ENCODE results near the gene LIPG. TPM values are rescaled to one million over a fixed set of nuclear protein-coding genes. Genes with fewer than 3 reads are reported as not detected.
"Not testable (repeated sequence)": the region's sequence is repeated elsewhere in the genome, so short reads cannot be mapped to it uniquely, and the experiment has no call there.

LIPG gene
- total RNA-seq, 4 donors from 2014 or later, result 0.06 to 11.9 (median 1.3) TPM; not detected in 1

- no peaks in the 10 kb centered on the region for H3K4me1 ChIP-seq
- no peak for DNase-seq (ENCODE audit: extremely low spot score)
- H3K36me3 ChIP-seq, result no peaks in the 10 kb centered on the region
- no peak overlapping the region for H3K27ac ChIP-seq (replicated peaks in 1 of 4)
- no peak overlapping the region for H3K4me3 ChIP-seq
- TF ChIP-seq, protein P1, sequence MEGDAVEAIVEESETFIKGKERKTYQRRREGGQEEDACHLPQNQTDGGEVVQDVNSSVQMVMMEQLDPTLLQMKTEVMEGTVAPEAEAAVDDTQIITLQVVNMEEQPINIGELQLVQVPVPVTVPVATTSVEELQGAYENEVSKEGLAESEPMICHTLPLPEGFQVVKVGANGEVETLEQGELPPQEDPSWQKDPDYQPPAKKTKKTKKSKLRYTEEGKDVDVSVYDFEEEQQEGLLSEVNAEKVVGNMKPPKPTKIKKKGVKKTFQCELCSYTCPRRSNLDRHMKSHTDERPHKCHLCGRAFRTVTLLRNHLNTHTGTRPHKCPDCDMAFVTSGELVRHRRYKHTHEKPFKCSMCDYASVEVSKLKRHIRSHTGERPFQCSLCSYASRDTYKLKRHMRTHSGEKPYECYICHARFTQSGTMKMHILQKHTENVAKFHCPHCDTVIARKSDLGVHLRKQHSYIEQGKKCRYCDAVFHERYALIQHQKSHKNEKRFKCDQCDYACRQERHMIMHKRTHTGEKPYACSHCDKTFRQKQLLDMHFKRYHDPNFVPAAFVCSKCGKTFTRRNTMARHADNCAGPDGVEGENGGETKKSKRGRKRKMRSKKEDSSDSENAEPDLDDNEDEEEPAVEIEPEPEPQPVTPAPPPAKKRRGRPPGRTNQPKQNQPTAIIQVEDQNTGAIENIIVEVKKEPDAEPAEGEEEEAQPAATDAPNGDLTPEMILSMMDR (IDR thresholded peaks at IDR 0.05), result no peak
- TF ChIP-seq POLR2A (IDR thresholded peaks at IDR 0.05; ENCODE audit: low read depth) (no peak), EP300 (IDR thresholded peaks at IDR 0.05) (no peak), POLR2AphosphoS5 (IDR thresholded peaks at IDR 0.05) (no peak)
- WGBS, result 63% methylated on average over 1 of the region's 1 CpG
- no peaks in the 10 kb centered on the region for H3K9me3 ChIP-seq
- H3K27me3 ChIP-seq, result no peaks in the 10 kb centered on the region
- intact Hi-C loops (cut with DNase I), result no loop called here
Observed at GRCh38 chr18:49580279-49580678, 18.4 kb downstream of the LIPG start.

DNA sequence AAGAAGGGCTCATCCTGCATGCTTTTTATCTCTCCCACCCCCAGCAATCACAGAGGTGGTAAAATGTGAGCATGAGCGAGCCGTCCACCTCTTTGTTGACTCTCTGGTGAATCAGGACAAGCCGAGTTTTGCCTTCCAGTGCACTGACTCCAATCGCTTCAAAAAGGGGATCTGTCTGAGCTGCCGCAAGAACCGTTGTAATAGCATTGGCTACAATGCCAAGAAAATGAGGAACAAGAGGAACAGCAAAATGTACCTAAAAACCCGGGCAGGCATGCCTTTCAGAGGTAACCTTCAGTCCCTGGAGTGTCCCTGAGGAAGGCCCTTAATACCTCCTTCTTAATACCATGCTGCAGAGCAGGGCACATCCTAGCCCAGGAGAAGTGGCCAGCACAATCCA lies 19.5 kb downstream of the LIPG start:
- DNase-seq (ENCODE audit: extremely low spot score), result no peak
- intact Hi-C loops (cut with DNase I), result no loop called here
- Histone ChIP-seq H3K27me3 (no peaks in the 10 kb centered on the region), H3K4me1 (no peaks in the 10 kb centered on the region), H3K9me3 (no peaks in the 10 kb centered on the region), H3K27ac (replicated peaks in 1 of 4) (no peak overlapping the region), H3K4me3 (no peak overlapping the region), H3K36me3 (no peaks in the 10 kb centered on the region)
- WGBS, result 78% methylated on average over 7 of the region's 7 CpGs
- no peak for TF ChIP-seq EP300 (IDR thresholded peaks at IDR 0.05)
- TF ChIP-seq, protein P1 (IDR thresholded peaks at IDR 0.05), result no peak
- TF ChIP-seq POLR2A (IDR thresholded peaks at IDR 0.05; ENCODE audit: low read depth), result no peak
- no peak for TF ChIP-seq POLR2AphosphoS5 (IDR thresholded peaks at IDR 0.05)

DNA sequence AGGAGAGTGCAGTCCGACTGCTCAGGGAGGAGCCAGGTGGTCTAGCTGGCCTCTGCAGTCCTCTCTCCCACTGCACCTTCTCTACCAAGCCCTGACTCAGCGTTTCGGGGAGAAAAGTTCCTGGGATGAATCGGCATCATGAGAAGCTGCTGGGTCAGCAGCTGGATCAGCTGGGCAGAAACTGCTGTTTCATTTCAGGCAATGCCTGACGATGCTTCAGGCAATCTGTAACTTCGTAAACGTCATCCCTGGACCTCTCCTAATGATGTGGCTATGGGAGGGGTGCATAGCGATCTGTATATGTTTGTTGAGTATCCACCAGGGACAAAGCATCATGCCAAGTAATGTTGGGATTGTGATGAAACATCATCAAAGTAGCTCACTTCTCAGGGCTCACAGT lies 20.7 kb downstream of the LIPG start:
- no peak overlapping the region for H3K27ac ChIP-seq (replicated peaks in 1 of 4)
- H3K9me3 ChIP-seq, result no peaks in the 10 kb centered on the region
- intact Hi-C loops (cut with DNase I), result no loop called here
- DNase-seq (ENCODE audit: extremely low spot score), result no peak
- H3K27me3 ChIP-seq, result no peaks in the 10 kb centered on the region
- no peaks in the 10 kb centered on the region for H3K4me1 ChIP-seq
- TF ChIP-seq EP300 (IDR thresholded peaks at IDR 0.05) (no peak), POLR2AphosphoS5 (IDR thresholded peaks at IDR 0.05) (no peak), POLR2A (IDR thresholded peaks at IDR 0.05; ENCODE audit: low read depth) (no peak)
- TF ChIP-seq, protein P1 (IDR thresholded peaks at IDR 0.05), result no peak
- no peak overlapping the region for H3K4me3 ChIP-seq
- 80% methylated on average over 2 of the region's 8 CpGs for WGBS
- no peaks in the 10 kb centered on the region for H3K36me3 ChIP-seq

- TF ChIP-seq EP300 (IDR thresholded peaks at IDR 0.05), result no peak
- no peak for TF ChIP-seq POLR2AphosphoS5 (IDR thresholded peaks at IDR 0.05)
- TF ChIP-seq, protein P1 (IDR thresholded peaks at IDR 0.05), result no peak
- TF ChIP-seq POLR2A (IDR thresholded peaks at IDR 0.05; ENCODE audit: low read depth), result no peak
- H3K27me3 ChIP-seq, result no peaks in the 10 kb centered on the region
- DNase-seq (ENCODE audit: extremely low spot score), result no peak
- 79% methylated on average over 3 of the region's 3 CpGs for WGBS
- no peak overlapping the region for H3K4me3 ChIP-seq
- H3K9me3 ChIP-seq, result no peaks in the 10 kb centered on the region
- intact Hi-C loops (cut with DNase I), result no loop called here
- H3K36me3 ChIP-seq, result no peaks in the 10 kb centered on the region
- no peaks in the 10 kb centered on the region for H3K4me1 ChIP-seq
- no peak overlapping the region for H3K27ac ChIP-seq (replicated peaks in 1 of 4)
Observed at GRCh38 chr18:49584394-49584793, 22.5 kb downstream of the LIPG start.

GRCh38 chr18:49584951-49585350 lies 23.1 kb downstream of the LIPG start:
- H3K27ac ChIP-seq (replicated peaks in 1 of 4); H3K9me3 ChIP-seq; H3K4me3 ChIP-seq; H3K4me1 ChIP-seq; H3K27me3 ChIP-seq; DNase-seq (ENCODE audit: extremely low spot score); intact Hi-C loops (cut with DNase I); H3K36me3 ChIP-seq: not testable (repeated sequence)
- 90% methylated on average over 4 of the region's 4 CpGs for WGBS

Data from esophagus muscularis mucosa (tissue), 4 donors.